Nucleus accumbens (tissue), 56 donors: ENCODE data around the gene UBTD1.
"Not testable (repeated sequence)": the region's sequence is repeated elsewhere in the genome, so short reads cannot be mapped to it uniquely, and the experiment has no call there.

Source experiments
- DNase-seq, 56 donors: peaks; one replicate each; lab custom pipeline; 2025; lab: John Stamatoyannopoulos, UW

Gene UBTD1, protein sequence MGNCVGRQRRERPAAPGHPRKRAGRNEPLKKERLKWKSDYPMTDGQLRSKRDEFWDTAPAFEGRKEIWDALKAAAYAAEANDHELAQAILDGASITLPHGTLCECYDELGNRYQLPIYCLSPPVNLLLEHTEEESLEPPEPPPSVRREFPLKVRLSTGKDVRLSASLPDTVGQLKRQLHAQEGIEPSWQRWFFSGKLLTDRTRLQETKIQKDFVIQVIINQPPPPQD

DNA sequence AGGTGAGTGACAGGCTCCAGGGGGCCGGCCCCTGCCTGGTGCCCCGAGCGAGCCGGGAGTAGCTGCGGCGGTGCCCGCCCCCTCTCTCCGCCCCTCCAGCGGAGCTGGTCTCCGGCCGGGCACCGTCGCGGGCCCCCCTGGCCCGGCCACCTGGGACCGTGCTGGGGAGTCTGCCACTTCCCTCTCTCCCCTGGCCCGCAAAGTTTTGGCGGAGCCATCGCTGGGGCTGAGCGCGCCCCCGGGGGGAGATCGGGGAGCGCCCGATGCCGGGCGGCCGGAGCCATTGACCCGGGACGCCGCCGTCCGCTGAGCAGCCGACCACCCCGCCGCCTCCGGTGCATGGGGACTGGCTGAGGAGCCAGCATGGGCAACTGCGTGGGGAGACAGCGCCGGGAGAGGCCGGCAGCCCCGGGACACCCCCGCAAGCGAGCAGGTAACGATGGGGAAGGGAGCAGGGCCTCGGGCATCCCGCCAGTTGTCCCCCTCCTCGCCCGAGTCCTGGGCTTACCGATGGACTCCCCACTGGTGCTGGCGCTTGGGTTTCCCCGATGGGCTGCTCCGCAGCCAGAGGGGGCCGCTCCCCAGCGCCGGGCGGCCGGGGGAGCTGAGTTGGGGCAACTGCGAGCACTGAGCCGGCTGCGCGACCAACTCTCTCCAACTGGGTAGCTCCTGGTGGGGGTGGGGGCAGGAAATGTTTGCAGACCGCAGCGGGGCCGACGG lies at the start of gene UBTD1:
TSS of gene UBTD1 (plus strand) at position 84 of the 720 bp plus-strand sequence. CDS start at position 364, 280 bp downstream.
- DNase-seq = peak in 33 of 56 donors; percentile 27 to 81 (median 67)

DNA sequence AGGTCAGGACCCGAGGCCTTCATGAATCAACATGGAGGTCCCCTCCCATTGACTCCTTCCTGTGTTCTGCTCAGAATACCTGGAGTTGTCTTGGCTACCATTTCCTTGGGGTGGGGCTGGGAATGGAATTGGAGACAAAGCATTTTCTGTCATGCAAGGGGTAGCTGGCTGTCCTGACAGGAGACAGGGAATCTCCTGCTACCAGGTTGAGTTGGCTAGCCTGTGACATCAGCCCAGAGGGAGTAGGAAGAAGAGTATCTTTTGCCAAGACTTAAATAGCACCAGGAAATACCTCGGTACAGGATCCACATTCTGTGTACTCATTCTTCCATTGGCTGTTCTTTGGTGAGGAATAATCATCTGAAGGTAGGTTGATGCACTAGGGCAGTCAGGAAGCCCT lies 47.9 kb upstream of the UBTD1 start:
- DNase-seq = no peak

DNA sequence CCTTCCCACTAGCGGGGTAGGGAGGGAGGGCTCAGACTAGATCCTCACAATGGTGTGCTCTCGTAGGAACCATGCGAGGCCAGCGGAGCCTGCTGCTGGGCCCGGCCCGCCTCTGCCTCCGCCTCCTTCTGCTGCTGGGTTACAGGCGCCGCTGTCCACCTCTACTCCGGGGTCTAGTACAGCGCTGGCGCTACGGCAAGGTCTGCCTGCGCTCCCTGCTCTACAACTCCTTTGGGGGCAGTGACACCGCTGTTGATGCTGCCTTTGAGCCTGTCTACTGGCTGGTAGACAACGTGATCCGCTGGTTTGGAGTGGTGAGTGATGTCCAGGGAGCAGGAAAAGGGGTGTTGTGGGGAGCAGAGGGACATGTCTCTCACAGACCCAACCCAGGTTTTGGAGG lies 47.1 kb upstream of the UBTD1 start:
- DNase-seq = no peak

DNA sequence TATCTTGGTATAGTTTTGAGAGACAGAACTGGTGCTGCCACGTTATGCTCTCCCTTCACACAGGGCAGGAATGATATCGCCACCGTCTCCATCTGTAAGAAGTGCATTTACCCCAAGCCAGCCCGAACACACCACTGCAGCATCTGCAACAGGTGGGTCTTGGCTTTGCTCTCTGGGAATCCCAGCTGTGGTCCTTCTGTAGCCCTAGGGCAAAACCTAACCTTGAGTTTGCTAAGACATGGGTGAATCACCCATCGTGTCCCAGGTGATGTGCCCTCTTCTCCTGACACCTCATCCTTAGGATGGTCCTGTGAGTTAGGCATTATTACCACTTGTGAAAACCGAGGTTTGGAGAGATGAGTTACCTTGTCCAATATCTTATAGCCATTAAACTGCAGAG lies 46.4 kb upstream of the UBTD1 start:
- DNase-seq = no peak

DNA sequence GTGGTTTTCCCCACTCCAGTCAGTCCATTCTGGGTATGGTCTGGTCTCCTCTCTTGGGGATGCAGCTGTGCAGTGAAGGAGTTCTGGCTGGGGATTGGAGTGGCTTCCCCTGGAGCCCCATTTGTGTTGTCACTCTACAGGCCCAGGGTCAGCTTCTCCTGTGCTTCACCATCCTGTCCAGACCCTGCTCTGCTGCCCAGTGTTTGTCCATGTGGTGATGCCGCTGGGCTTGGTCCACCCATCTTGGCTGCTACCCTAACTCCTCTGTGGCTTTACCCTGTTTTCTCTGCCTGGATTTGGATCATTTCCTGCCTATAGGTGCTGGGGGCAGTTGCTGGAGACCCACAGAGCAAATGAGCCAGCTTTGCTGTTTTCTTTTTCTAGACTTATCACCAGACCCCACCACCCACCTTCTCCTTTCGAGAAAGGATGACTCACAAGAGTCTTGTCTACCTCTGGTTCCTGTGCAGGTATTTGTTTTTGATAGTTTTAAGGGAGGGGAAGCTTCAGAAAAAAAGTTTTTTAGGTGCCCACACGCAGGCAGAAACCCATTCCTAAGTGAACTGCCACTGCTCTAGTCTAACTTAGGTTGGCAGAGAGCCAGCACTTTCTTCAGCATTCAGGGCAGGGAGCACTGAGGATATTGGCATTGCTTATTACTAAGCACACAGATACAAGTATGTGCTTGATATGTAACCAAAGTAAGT lies 44.2 kb upstream of the UBTD1 start:
- peak in 8 of 56 donors; percentile 2 to 48 (median 11) for DNase-seq

DNA sequence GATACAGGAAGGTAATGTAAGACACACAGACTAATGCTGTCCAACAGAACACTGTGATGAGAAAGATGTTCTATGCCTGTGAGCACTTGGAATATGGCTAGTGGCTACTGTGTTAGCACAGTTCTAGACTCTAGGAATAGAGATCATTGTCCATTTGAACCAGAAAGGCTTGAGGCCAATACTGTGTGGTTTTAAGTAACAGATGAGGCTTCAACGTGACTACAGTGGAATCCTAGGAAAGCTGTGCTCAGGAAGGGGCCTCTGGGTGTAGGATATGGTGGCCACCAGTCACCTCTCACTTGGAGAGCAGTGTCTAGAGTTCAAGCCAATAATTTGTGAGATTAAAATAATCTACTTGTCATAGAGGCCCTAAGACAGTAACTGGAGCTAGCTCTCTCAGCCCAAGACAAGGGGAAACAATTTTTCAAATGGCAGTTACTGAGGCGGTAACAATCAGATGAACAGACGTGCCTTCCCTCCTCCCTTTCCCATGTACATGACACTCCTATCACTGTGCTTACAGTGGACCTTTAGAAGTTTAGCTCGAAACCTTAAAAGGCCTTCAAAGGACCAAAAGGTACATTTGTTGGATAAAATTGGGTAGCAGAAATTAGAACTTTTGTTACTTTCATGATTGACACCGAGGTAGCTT lies 42.6 kb upstream of the UBTD1 start:
- DNase-seq = no peak

DNA sequence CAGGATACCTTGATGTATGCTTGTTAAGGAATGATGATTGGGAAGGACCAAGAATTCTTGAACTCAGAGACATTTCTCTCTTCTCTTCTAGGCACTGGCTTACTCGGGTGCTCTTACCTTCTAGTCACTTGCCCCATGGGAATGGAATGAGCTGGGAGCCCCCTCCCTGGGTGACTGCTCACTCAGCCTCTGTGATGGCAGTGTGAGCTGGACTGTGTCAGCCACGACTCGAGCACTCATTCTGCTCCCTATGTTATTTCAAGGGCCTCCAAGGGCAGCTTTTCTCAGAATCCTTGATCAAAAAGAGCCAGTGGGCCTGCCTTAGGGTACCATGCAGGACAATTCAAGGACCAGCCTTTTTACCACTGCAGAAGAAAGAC lies 42.0 kb upstream of the UBTD1 start:
- DNase-seq = no peak

DNA sequence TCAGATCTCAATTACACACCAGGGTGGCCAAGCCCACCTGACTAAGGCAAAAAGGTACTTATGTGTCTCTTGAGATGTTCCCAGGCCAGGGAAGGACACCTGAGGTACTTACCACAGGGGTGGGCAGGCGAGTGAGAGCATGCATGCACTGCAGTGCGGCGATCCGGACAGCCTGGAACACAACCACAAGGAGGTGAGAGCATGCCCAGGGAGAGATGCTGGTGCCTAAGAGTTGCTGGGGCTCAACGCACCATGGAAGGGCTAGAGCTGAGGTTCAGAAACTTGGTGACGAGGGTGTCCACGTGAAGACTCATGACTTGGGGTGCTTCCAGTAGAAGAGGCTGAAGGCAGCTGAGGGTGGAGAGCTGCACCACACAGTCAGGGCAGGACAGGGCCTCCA lies 39.6 kb upstream of the UBTD1 start:
- no peak for DNase-seq

DNA sequence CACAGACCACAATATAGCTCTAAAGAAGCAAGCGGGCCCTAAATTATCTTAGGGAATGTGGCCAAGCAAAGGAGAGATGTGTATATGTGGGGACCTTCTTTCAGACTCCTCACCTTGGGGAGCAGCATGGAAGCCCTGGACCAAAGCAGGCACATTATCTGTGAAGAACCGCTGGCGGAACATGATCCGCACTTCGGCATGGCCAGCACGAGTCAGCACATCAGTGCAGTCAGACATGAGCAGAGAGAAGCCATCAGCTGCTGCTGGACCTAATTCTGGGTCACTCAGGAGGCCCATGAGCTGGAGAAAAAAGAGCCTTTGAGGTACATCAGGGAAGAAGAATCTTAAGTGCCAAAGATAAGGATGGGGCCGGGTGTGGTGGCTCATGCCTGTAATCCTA lies 38.8 kb upstream of the UBTD1 start:
- no peak for DNase-seq

DNA sequence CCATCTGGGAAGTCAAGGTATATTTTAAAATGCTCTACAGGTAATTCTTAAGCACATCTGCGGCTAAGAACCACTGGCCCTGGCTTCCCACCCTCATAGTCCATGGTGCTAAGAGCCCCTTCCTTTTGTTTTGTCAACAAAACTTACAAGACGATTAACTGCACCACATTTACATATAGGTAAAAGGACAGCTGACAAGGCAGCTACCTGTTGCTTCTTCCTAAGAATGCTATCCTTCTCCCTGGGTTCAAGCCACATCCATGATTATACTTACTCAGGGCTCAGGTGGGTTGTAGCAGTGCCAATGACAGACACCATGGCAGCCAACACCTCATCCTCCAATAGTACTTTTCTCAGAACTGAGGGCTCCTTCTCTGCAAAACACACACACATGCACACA lies 36.4 kb upstream of the UBTD1 start:
- no peak for DNase-seq

DNA sequence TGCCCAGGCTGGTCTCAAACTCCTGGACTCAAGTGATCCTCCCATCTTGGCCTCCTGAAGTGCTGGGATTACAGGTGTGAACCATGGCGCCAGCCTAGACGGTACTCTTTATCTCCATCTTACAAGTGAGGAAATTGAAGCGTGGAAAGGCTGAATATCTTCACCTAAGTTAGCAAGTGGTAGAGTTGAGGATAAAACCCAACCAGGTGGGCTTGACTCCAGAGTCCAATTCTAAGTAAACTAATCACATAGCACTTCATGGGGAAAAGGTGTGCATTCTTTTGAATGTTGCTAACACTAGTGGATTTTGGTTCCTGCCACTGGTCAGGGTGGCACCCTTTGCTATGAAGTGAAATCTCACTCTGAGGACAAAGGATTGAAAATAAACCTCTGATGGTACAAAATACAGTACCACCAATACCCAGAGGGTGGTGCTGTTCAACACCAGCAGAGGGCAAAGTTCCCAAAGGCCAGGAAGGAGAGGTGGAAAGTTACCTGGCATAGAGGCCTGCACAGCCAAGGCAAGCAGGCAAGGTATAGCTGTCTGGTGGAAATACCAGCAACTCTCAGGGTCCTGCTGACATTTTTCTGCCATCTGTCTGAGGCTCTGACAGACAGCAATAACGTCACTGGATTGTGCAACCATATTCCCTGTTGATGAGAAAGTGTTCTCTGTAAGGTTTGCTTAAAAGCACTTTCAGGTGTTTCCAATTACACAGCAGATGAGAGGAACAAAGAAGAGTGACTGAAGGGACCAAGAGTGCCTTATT lies 35.2 kb upstream of the UBTD1 start:
- DNase-seq = peak in 25 of 56 donors; percentile 5 to 48 (median 16)

DNA sequence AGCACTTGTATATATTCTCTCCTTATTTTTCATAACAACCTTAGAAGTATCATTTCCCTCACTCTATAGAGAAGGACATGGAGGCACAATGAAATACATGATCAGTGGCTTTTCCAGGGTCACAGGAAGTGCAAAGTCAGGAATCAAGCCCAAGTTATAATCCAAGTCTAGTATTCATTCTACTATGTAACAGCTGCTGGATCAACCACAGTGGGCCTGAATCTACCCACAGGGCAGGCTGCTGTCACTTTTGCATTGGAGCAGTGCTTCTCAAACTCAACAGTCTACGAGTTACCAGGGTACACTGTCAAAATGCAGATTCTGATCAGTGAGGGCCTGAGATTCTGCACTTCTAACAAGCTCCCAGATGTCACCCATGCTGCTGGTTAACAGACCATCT lies 34.5 kb upstream of the UBTD1 start:
- no peak for DNase-seq

DNA sequence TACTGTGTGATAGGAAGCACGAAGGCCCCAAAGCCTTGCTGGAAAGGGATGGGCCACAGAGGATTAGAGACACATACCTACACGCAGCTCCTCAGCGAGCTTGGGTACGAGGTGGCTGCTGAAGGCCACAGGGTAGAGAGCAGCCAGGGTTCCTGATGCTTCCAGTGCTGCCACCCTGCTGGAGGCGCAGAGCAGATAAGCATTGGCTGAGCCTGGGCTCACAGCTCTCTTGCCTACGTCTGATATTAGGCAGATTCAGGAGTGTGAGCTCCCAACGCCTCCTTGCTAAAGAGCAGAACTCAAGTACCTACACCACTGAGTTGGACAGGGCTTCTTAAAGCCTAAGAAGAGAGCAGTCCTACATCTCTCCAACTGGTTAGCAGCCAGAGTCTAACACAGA lies 32.7 kb upstream of the UBTD1 start:
- peak in 3 of 56 donors; percentile 19 to 32 (median 31) for DNase-seq

DNA sequence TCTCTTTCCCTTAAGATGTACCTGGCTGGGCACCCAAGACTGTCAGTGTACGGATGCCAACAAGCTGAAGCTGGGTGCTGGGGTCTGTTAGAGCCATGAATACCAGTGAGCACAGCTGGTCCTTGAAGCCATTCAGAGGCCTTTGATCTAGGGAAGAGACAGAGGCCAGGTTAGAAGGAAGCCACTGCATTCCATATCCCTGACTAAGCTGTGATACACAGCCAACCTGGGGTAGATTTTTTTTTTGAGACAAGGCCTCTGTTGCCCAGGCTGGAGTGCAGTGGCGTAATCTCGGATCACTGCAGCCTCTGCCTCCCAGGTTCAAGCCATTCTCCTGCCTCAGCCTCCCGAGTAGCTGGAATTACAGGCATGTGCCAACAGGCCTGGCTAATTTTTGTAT lies 32.0 kb upstream of the UBTD1 start:
- DNase-seq = no peak

DNA sequence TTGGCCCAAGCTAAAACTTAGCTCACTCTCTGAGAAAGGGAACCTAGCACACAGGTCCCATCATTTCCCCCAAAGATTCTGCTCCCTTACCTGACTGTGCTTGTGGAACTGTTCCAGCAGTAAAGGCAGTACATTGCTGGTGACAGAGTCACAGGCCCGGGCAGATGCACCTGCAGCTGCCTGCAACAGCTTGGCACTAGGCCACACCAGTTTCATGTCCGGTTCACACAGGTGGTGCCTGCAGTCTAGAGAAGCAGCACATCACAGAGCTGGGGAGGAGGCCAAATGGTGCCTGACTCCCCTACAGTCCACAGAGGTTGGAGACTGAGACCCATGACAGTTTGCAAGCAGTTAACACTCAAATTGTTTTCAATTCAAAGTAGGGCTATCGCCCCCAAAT lies 30.6 kb upstream of the UBTD1 start:
- no peak for DNase-seq

DNA sequence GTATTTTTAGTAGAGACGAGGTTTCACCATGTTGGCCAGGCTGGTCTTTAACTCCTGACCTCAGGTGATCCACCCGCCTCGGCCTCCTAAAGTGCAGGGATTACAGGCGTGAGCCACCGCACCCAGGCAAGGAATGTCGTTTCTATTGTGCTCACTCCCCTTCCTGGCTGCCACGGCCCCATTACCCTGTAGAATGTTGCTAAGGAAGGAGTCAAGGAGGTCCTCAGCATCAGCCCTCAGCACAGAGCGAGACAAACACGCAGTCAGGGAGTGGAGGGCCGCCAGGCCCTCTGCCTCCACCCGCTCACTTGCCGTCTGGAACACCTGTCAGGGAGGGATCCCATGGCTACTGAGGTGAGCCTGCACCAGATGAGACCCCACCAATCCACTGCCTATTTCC lies 29.9 kb upstream of the UBTD1 start:
- not testable (repeated sequence) for DNase-seq

DNA sequence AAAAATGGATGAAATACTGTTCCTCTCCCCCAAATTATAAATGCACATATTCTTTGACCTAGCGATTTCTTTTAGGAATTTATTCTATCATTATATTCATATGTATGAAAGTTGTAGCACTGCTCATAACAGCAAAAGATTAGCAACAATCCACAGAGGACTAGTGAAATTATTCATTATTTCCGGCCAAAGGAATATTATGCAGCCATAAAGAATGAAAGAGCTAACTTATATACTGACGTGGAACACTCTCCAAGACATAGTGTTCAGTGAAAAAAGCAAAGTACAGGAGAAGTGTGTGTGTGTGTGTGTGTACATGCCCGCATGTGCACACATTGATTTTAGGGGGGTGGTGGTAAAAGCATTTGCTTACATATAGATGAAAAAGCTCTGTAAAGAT lies 23.8 kb upstream of the UBTD1 start:
- no peak for DNase-seq

DNA sequence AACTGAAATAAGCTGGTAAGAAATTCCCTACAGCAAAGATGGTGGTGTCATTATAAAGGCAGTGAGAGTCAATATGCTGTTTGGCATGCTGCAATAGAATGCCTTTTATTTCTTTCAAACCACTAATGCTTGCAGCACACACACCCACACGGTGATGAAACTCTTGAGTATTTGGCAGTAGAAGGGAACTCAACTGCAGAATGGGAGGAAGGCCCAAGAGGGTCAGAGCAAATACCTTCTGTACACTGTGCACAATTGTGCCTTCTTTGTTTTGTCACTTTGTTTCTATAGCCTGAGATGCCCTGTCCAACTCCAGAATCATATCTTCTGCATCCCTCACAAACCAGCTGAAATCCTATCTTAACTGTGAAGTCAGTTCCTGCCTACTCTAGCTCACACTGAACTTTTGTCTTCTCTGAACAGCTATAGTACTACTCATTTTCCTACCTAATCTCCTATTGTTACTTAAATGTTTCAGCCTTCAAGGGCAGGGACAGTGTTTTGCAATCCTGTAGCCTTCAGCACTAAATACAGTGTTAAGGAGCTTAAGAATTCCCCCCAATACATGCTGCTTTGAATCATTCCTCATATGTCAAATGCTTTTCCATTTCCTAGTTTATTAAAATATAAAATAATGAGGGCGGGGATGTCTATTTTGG lies 22.7 kb upstream of the UBTD1 start:
- DNase-seq = no peak

DNA sequence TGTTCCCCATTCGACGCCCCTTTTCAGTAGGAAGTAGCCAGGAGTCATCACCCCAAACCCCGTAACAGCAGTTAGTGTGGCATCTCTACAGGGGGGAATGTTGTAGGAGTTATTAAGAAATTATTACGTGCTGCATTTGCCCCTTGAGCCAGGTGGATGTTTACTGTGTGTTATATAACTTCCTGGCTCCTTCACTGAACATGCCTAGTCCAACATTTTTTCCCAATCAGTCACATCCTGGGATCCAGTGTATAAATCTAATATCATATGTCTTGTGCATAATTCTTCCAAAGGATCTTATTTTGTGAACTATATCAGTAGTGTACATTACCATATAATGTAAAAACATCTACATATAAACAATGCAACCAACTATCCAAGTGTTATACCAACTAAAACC lies 19.3 kb upstream of the UBTD1 start:
- DNase-seq = not testable (repeated sequence)

DNA sequence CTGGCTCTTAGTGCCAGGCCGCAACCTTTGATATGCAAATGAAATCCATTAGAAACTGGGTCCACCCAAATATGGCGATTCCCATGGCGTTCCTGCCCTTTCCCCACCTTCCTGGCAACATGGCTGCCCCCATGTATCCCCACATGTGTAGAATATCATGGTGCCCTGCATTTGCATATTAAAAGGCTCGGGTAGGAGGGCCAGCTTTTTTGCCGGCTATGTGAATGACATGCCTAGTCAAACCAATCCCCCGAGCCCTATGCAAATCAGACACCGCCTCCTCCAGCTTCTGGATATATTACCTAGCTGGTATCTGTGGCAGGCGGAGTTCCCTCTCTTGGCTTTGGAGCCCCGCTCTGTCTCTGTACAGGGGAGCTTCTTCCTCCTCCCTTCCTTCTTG lies 18.8 kb upstream of the UBTD1 start:
- DNase-seq = peak in 3 of 56 donors; percentile 5 to 30 (median 9)
